Breast epithelium (tissue), 3 donors: ENCODE measurements around the gene HOPX.

ENCODE experiments used
- POLR2A ChIP-seq: fragments of 450-650 bp; IDR thresholded peaks from one replicate; pipeline ENCODE4 v1.6.1; 2016; ENCODE audit warnings: antibody characterized with exemption, mild to moderate bottlenecking, moderate library complexity
- POLR2AphosphoS5 ChIP-seq, 3 donors: sonication (generic); formaldehyde crosslinking; IDR thresholded peaks; one replicate each; pipeline ENCODE4 v1.6.1; 2017; ENCODE audit warnings: antibody characterized with exemption in 3 of 3
- TF ChIP-seq, protein P1 (sequence below), 3 donors: fragments of 450-650 bp; IDR thresholded peaks; one replicate each; pipeline ENCODE4 v1.5.1; 2016 to 2017; ENCODE audit warnings: antibody characterized with exemption in 3 of 3, mild to moderate bottlenecking in 3 of 3, moderate library complexity in 3 of 3

GRCh38 chr4:56681158-56681852, at the start of gene HOPX:
- TF ChIP-seq, protein P1, sequence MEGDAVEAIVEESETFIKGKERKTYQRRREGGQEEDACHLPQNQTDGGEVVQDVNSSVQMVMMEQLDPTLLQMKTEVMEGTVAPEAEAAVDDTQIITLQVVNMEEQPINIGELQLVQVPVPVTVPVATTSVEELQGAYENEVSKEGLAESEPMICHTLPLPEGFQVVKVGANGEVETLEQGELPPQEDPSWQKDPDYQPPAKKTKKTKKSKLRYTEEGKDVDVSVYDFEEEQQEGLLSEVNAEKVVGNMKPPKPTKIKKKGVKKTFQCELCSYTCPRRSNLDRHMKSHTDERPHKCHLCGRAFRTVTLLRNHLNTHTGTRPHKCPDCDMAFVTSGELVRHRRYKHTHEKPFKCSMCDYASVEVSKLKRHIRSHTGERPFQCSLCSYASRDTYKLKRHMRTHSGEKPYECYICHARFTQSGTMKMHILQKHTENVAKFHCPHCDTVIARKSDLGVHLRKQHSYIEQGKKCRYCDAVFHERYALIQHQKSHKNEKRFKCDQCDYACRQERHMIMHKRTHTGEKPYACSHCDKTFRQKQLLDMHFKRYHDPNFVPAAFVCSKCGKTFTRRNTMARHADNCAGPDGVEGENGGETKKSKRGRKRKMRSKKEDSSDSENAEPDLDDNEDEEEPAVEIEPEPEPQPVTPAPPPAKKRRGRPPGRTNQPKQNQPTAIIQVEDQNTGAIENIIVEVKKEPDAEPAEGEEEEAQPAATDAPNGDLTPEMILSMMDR (IDR thresholded peaks at IDR 0.05), result no peak
- TF ChIP-seq POLR2A (no peak), POLR2AphosphoS5 (IDR thresholded peaks at IDR 0.05) (peak in 2 of 3 donors; percentile 12 to 42)
